Measurements from ENCODE around the gene EXOSC6.
"Not testable (repeated sequence)": the region's sequence is repeated elsewhere in the genome, so short reads cannot be mapped to it uniquely, and the experiment has no call there.

The EXOSC6 gene

DNA sequence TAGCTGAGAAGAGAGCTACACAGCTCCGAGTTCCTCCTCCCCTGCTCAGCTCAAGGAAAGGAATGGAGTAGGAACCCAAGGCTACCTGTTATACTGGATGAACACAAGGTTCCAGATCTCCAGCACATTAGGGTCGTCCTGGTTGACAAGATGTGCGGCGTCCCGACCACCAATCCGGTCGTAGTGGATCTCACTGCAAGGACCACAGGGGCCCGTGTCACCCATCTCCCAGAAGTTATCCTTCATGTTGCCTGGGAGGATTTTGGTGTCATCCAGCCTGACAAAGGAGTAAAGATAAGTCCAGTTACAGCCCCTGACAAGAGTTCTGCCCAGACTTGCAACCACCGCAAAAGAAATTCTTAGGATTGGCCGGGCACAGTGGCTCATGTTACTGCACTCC is 20.0 kb upstream of the EXOSC6 start:
- Histone ChIP-seq H4K5ac (ENCODE audit: low read length) (no peak overlapping the region), H3K4me2 (ENCODE audit: low read length) (no peak overlapping the region), H3K18ac (ENCODE audit: low read length) (no peak overlapping the region), H2BK15ac (replicated peaks; ENCODE audit: low read depth) (no peak overlapping the region), H2BK5ac (ENCODE audit: low read length) (no peak overlapping the region), H3K27me3 (ENCODE audit: insufficient read depth, low read length, poor library complexity) (no peaks in the 10 kb centered on the region), H3K27ac (ENCODE audit: low read depth, low read length) (no peak overlapping the region), H3K79me1 (ENCODE audit: low read length) (peaks cover 4% of the 10 kb centered on the region), H4K8ac (ENCODE audit: low read depth, low read length) (no peak overlapping the region), H3K4ac (ENCODE audit: low read depth, low read length) (no peak overlapping the region), H3K4me1 (ENCODE audit: control insufficient read depth, low read depth, low read length) (no peaks in the 10 kb centered on the region), H3K9ac (ENCODE audit: low read length) (no peak overlapping the region), H2AK5ac (ENCODE audit: low read length) (no peak overlapping the region), H3K36me3 (ENCODE audit: control insufficient read depth, insufficient read depth, low read length) (peaks cover 22% of the 10 kb centered on the region), H2BK120ac (ENCODE audit: low read depth, low read length) (no peak overlapping the region), H3K4me3 (ENCODE audit: low read length) (no peak overlapping the region), H3K56ac (ENCODE audit: low read length) (no peak overlapping the region), H3K23ac (ENCODE audit: low read length) (no peak overlapping the region), H3K79me2 (ENCODE audit: control insufficient read depth, insufficient read depth, low read length) (peaks cover 2% of the 10 kb centered on the region)
- no peak for DNase-seq
- WGBS (ENCODE audit: extremely low coverage, insufficient coverage, low lambda C conversion rate) = no CpG with 5 or more reads among the region's 10 CpGs

GRCh38 chr16:70270176-70270575 is 18.4 kb upstream of the EXOSC6 start:
- H3K23ac ChIP-seq (ENCODE audit: low read length) = no peak overlapping the region
- no peak overlapping the region for H2AK5ac ChIP-seq (ENCODE audit: low read length)
- H3K18ac ChIP-seq (ENCODE audit: low read length) = no peak overlapping the region
- no CpG with 5 or more reads among the region's 3 CpGs for WGBS (ENCODE audit: extremely low coverage, insufficient coverage, low lambda C conversion rate)
- H3K56ac ChIP-seq (ENCODE audit: low read length) = no peak overlapping the region
- DNase-seq = no peak
- no peak overlapping the region for H4K5ac ChIP-seq (ENCODE audit: low read length)
- H3K27ac ChIP-seq (ENCODE audit: low read depth, low read length) = no peak overlapping the region
- no peak overlapping the region for H3K4me3 ChIP-seq (ENCODE audit: low read length)
- no peak overlapping the region for H2BK120ac ChIP-seq (ENCODE audit: low read depth, low read length)
- H4K8ac ChIP-seq (ENCODE audit: low read depth, low read length) = no peak overlapping the region
- no peak overlapping the region for H3K9ac ChIP-seq (ENCODE audit: low read length)
- peaks cover 23% of the 10 kb centered on the region for H3K36me3 ChIP-seq (ENCODE audit: control insufficient read depth, insufficient read depth, low read length)
- no peaks in the 10 kb centered on the region for H3K4me1 ChIP-seq (ENCODE audit: control insufficient read depth, low read depth, low read length)
- H3K79me1 ChIP-seq (ENCODE audit: low read length) = peaks cover 2% of the 10 kb centered on the region
- H3K27me3 ChIP-seq (ENCODE audit: insufficient read depth, low read length, poor library complexity) = no peaks in the 10 kb centered on the region
- no peak overlapping the region for H2BK5ac ChIP-seq (ENCODE audit: low read length)
- no peak overlapping the region for H3K4ac ChIP-seq (ENCODE audit: low read depth, low read length)
- H2BK15ac ChIP-seq (replicated peaks; ENCODE audit: low read depth) = no peak overlapping the region
- H3K4me2 ChIP-seq (ENCODE audit: low read length) = no peak overlapping the region
- no peaks in the 10 kb centered on the region for H3K79me2 ChIP-seq (ENCODE audit: control insufficient read depth, insufficient read depth, low read length)

DNA sequence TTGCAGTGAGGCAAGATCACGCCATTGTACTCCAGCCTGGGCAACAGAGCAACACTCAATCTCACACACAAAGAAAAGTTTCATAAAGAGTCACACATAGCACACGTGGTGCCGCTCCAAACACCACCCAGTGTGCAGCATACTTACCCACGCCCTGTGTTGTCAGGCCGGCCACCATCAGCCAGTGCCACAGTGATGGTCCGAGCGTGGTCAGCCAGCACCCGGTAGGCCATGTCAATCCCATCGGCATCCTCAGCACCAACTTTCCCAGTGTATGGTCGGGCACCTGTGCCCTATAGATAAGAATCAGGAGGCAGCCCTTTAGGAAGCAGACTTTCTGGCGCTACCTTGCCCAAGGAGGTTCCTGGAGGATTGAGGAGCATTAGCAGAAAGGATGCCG is 17.7 kb upstream of the EXOSC6 start:
- Histone ChIP-seq H3K79me2 (ENCODE audit: control insufficient read depth, insufficient read depth, low read length) (no peaks in the 10 kb centered on the region), H3K56ac (ENCODE audit: low read length) (no peak overlapping the region), H4K8ac (ENCODE audit: low read depth, low read length) (no peak overlapping the region), H3K4me1 (ENCODE audit: control insufficient read depth, low read depth, low read length) (no peaks in the 10 kb centered on the region), H3K36me3 (ENCODE audit: control insufficient read depth, insufficient read depth, low read length) (peaks cover 29% of the 10 kb centered on the region), H2AK5ac (ENCODE audit: low read length) (no peak overlapping the region), H3K23ac (ENCODE audit: low read length) (no peak overlapping the region), H3K27ac (ENCODE audit: low read depth, low read length) (no peak overlapping the region), H3K18ac (ENCODE audit: low read length) (no peak overlapping the region), H3K4ac (ENCODE audit: low read depth, low read length) (no peak overlapping the region), H3K4me3 (ENCODE audit: low read length) (no peak overlapping the region), H2BK15ac (replicated peaks; ENCODE audit: low read depth) (no peak overlapping the region), H2BK5ac (ENCODE audit: low read length) (no peak overlapping the region), H4K5ac (ENCODE audit: low read length) (no peak overlapping the region), H3K4me2 (ENCODE audit: low read length) (no peak overlapping the region), H3K79me1 (ENCODE audit: low read length) (peaks cover 2% of the 10 kb centered on the region), H3K9ac (ENCODE audit: low read length) (no peak overlapping the region), H3K27me3 (ENCODE audit: insufficient read depth, low read length, poor library complexity) (no peaks in the 10 kb centered on the region), H2BK120ac (ENCODE audit: low read depth, low read length) (no peak overlapping the region)
- WGBS (ENCODE audit: extremely low coverage, insufficient coverage, low lambda C conversion rate) = no CpG with 5 or more reads among the region's 12 CpGs
- DNase-seq = no peak

GRCh38 chr16:70267922-70268321 is 16.2 kb upstream of the EXOSC6 start:
- not testable (repeated sequence) for H2AK5ac ChIP-seq (ENCODE audit: low read length); H3K56ac ChIP-seq (ENCODE audit: low read length); H3K9ac ChIP-seq (ENCODE audit: low read length); H3K23ac ChIP-seq (ENCODE audit: low read length); H3K18ac ChIP-seq (ENCODE audit: low read length); DNase-seq; H3K4me1 ChIP-seq (ENCODE audit: control insufficient read depth, low read depth, low read length); H3K27ac ChIP-seq (ENCODE audit: low read depth, low read length); H3K4ac ChIP-seq (ENCODE audit: low read depth, low read length); H3K4me3 ChIP-seq (ENCODE audit: low read length); H3K27me3 ChIP-seq (ENCODE audit: insufficient read depth, low read length, poor library complexity); H3K79me2 ChIP-seq (ENCODE audit: control insufficient read depth, insufficient read depth, low read length); H2BK120ac ChIP-seq (ENCODE audit: low read depth, low read length); H3K79me1 ChIP-seq (ENCODE audit: low read length); H3K4me2 ChIP-seq (ENCODE audit: low read length); H2BK15ac ChIP-seq (replicated peaks; ENCODE audit: low read depth); H2BK5ac ChIP-seq (ENCODE audit: low read length); H4K5ac ChIP-seq (ENCODE audit: low read length); H4K8ac ChIP-seq (ENCODE audit: low read depth, low read length)
- H3K36me3 ChIP-seq (ENCODE audit: control insufficient read depth, insufficient read depth, low read length) = peaks cover 31% of the 10 kb centered on the region
- WGBS (ENCODE audit: extremely low coverage, insufficient coverage, low lambda C conversion rate) = no CpG with 5 or more reads among the region's 10 CpGs

DNA sequence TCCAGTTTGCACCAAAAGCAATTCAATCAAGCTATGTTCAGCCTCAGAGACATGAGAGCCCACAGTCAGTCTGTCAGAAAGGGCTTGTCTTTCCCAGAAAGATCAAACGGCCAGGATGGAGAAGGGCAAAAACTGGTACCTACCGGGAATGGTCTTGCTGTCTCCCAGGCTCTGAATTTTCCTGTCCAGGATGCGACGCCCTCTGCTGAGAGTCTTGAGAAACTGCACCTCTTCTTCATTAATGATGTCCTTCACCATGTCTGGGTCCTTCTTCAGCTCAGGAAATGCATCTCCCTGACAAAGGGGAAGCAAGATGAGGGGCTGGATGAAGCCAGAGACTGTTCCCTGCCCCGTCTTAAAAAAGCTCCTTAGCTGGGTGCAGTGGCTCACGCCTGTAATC is 15.8 kb upstream of the EXOSC6 start:
- no peaks in the 10 kb centered on the region for H3K4me1 ChIP-seq (ENCODE audit: control insufficient read depth, low read depth, low read length)
- H2BK120ac ChIP-seq (ENCODE audit: low read depth, low read length) = no peak overlapping the region
- H3K23ac ChIP-seq (ENCODE audit: low read length) = no peak overlapping the region
- peaks cover 32% of the 10 kb centered on the region for H3K36me3 ChIP-seq (ENCODE audit: control insufficient read depth, insufficient read depth, low read length)
- H2BK15ac ChIP-seq (replicated peaks; ENCODE audit: low read depth) = no peak overlapping the region
- no peak overlapping the region for H2BK5ac ChIP-seq (ENCODE audit: low read length)
- no peak overlapping the region for H4K8ac ChIP-seq (ENCODE audit: low read depth, low read length)
- H2AK5ac ChIP-seq (ENCODE audit: low read length) = no peak overlapping the region
- H3K79me1 ChIP-seq (ENCODE audit: low read length) = peaks cover 2% of the 10 kb centered on the region
- H3K27me3 ChIP-seq (ENCODE audit: insufficient read depth, low read length, poor library complexity) = no peaks in the 10 kb centered on the region
- H3K4ac ChIP-seq (ENCODE audit: low read depth, low read length) = no peak overlapping the region
- no peaks in the 10 kb centered on the region for H3K79me2 ChIP-seq (ENCODE audit: control insufficient read depth, insufficient read depth, low read length)
- no peak overlapping the region for H3K56ac ChIP-seq (ENCODE audit: low read length)
- H4K5ac ChIP-seq (ENCODE audit: low read length) = no peak overlapping the region
- no peak overlapping the region for H3K4me2 ChIP-seq (ENCODE audit: low read length)
- H3K18ac ChIP-seq (ENCODE audit: low read length) = no peak overlapping the region
- H3K27ac ChIP-seq (ENCODE audit: low read depth, low read length) = no peak overlapping the region
- no peak overlapping the region for H3K4me3 ChIP-seq (ENCODE audit: low read length)
- no CpG with 5 or more reads among the region's 6 CpGs for WGBS (ENCODE audit: extremely low coverage, insufficient coverage, low lambda C conversion rate)
- peak; percentile 79 for DNase-seq
- H3K9ac ChIP-seq (ENCODE audit: low read length) = no peak overlapping the region

DNA sequence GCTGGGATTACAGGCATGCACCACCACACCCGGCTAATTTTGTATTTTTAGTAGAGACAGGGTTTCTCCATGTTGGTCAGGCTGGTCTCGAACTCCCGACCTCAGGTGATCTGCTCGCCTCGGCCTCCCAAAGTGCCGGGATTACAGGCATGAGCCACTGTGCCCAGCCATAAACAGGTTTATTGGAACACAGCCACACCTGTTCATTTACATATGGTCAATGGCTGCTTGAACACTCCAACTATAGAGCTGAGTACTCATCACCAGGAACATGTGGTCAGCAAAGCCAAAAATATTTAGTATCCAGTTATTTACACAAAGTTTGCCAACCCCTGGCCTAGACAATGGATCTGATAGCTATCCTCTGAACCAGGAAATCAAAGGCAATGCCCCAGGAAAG is 8.2 kb upstream of the EXOSC6 start:
- not testable (repeated sequence) for H2BK5ac ChIP-seq (ENCODE audit: low read length); H4K8ac ChIP-seq (ENCODE audit: low read depth, low read length); H3K56ac ChIP-seq (ENCODE audit: low read length); H2AK5ac ChIP-seq (ENCODE audit: low read length); H2BK120ac ChIP-seq (ENCODE audit: low read depth, low read length); H3K27me3 ChIP-seq (ENCODE audit: insufficient read depth, low read length, poor library complexity); H4K5ac ChIP-seq (ENCODE audit: low read length); H3K18ac ChIP-seq (ENCODE audit: low read length); H2BK15ac ChIP-seq (replicated peaks; ENCODE audit: low read depth); H3K4me1 ChIP-seq (ENCODE audit: control insufficient read depth, low read depth, low read length); H3K4me3 ChIP-seq (ENCODE audit: low read length); H3K4me2 ChIP-seq (ENCODE audit: low read length); DNase-seq; H3K9ac ChIP-seq (ENCODE audit: low read length); H3K27ac ChIP-seq (ENCODE audit: low read depth, low read length); H3K79me2 ChIP-seq (ENCODE audit: control insufficient read depth, insufficient read depth, low read length); H3K23ac ChIP-seq (ENCODE audit: low read length); H3K79me1 ChIP-seq (ENCODE audit: low read length); H3K4ac ChIP-seq (ENCODE audit: low read depth, low read length)
- peaks cover 39% of the 10 kb centered on the region for H3K36me3 ChIP-seq (ENCODE audit: control insufficient read depth, insufficient read depth, low read length)
- WGBS (ENCODE audit: extremely low coverage, insufficient coverage, low lambda C conversion rate) = no CpG with 5 or more reads among the region's 6 CpGs
